SK-N-SH treated with all-trans-retinoic acid at 6 μM for 48 hours (cell line): ENCODE measurements around the gene TPRG1L.

Source experiments
- ATAC-seq: fragments of 200-7000 bp; cut with Tn5 transposase; 3 replicates; pipeline ENCODE4 v1.9.1; 2020; ENCODE audit warnings: mild to moderate bottlenecking, moderate library complexity
- ARNTL ChIP-seq: fragments of 450-650 bp; formaldehyde crosslinking; IDR thresholded peaks from 2 replicates; pipeline ENCODE4 v1.5.0; 2020; ENCODE audit warnings: low read depth, mild to moderate bottlenecking, moderate library complexity, borderline replicate concordance
- CREB5 ChIP-seq: fragments of 250-450 bp; sonication (Bioruptor Pico); IDR thresholded peaks from 2 replicates; pipeline ENCODE4 v1.5.1; 2020; ENCODE audit warnings: low read depth, mild to moderate bottlenecking, moderate library complexity
- CSDC2 ChIP-seq: fragments of 250-450 bp; sonication (Bioruptor Pico); IDR thresholded peaks from 2 replicates; pipeline ENCODE4 v1.5.0; 2020; ENCODE audit warnings: mild to moderate bottlenecking, moderate library complexity
- ESRRG ChIP-seq: fragments of 250-450 bp; sonication (Bioruptor Pico); IDR thresholded peaks from 2 replicates; pipeline ENCODE4 v1.6.1; 2021; ENCODE audit warnings: mild to moderate bottlenecking
- ISL1 ChIP-seq: fragments of 250-450 bp; sonication (Bioruptor Pico); IDR thresholded peaks from 2 replicates; pipeline ENCODE4 v2.1.2; 2022; ENCODE audit warnings: mild to moderate bottlenecking, moderate library complexity
- OSR1 ChIP-seq: fragments of 250-450 bp; sonication (Bioruptor Pico); IDR thresholded peaks from 2 replicates; pipeline ENCODE4 v1.8.0; 2022; ENCODE audit warnings: moderate library complexity, mild to moderate bottlenecking, inconsistent platforms
- POU6F1 ChIP-seq: fragments of 250-450 bp; sonication (Bioruptor Pico); IDR thresholded peaks from 2 replicates; pipeline ENCODE4 v1.8.0; 2021; ENCODE audit warnings: low read depth, mild to moderate bottlenecking, moderate library complexity, borderline replicate concordance
- PPARA ChIP-seq: fragments of 250-450 bp; sonication (Bioruptor Pico); IDR thresholded peaks from 2 replicates; pipeline ENCODE4 v1.5.0; 2020; ENCODE audit warnings: mild to moderate bottlenecking, borderline replicate concordance
- RARB ChIP-seq: fragments of 250-450 bp; sonication (Bioruptor Pico); IDR thresholded peaks from 2 replicates; pipeline ENCODE4 v1.8.0; 2021; ENCODE audit warnings: mild to moderate bottlenecking, moderate library complexity
- TCF4 ChIP-seq: fragments of 250-450 bp; sonication (Bioruptor Pico); IDR thresholded peaks from 2 replicates; pipeline ENCODE4 v1.8.0; 2021; ENCODE audit warnings: mild to moderate bottlenecking, moderate library complexity, borderline replicate concordance
- TOX ChIP-seq: fragments of 250-450 bp; sonication (Bioruptor Pico); IDR thresholded peaks from 2 replicates; pipeline ENCODE4 v1.8.0; 2021; ENCODE audit warnings: mild to moderate bottlenecking, moderate library complexity, borderline replicate concordance
- TSHZ2 ChIP-seq: fragments of 250-450 bp; sonication (Bioruptor Pico); IDR thresholded peaks from 2 replicates; pipeline ENCODE4 v1.5.0; 2020; ENCODE audit warnings: mild to moderate bottlenecking, moderate library complexity
- ZC3H10 ChIP-seq: fragments of 250-450 bp; sonication (Bioruptor Pico); IDR thresholded peaks from 2 replicates; pipeline ENCODE4 v1.5.1; 2021; ENCODE audit warnings: mild to moderate bottlenecking, moderate library complexity
- ZFP30 ChIP-seq: fragments of 450-650 bp; formaldehyde crosslinking; IDR thresholded peaks from 2 replicates; pipeline ENCODE4 v1.5.0; 2022; ENCODE audit warnings: mild to moderate bottlenecking, moderate library complexity
- ZNF565 ChIP-seq: fragments of 450-650 bp; formaldehyde crosslinking; conservative IDR thresholded peaks from 2 replicates; pipeline ENCODE4 v1.5.0; 2020; ENCODE audit warnings: low read depth, mild to moderate bottlenecking, moderate library complexity
- ZNF70 ChIP-seq: fragments of 450-650 bp; formaldehyde crosslinking; IDR thresholded peaks from 2 replicates; pipeline ENCODE4 v1.5.0; 2020; ENCODE audit warnings: mild to moderate bottlenecking, moderate library complexity
- ZNF8 ChIP-seq: fragments of 450-650 bp; formaldehyde crosslinking; IDR thresholded peaks from 2 replicates; pipeline ENCODE4 v1.5.0; 2020; ENCODE audit warnings: mild to moderate bottlenecking, moderate library complexity

TPRG1L gene

GRCh38 chr1:3611170-3612019, 13.4 kb upstream of the TPRG1L start, which contains the start of gene MEGF6:
TSS of gene MEGF6 (minus strand) at chr1:3611508. CDS start at chr1:3611268, 240 bp downstream.
- peak; percentile 75 for ATAC-seq
- no peak for TF ChIP-seq ZNF8 (CRISPR knock-in tag)
- no peak for TF ChIP-seq ZNF70 (CRISPR knock-in tag)
- TF ChIP-seq ZC3H10, result no peak
- TF ChIP-seq ZFP30 (CRISPR knock-in tag), result no peak
- no peak for TF ChIP-seq CSDC2 (CRISPR knock-in tag)
- TF ChIP-seq TSHZ2 (CRISPR knock-in tag), result no peak
- no peak for TF ChIP-seq TOX (CRISPR knock-in tag)
- TF ChIP-seq RARB (CRISPR knock-in tag), result no peak
- TF ChIP-seq POU6F1 (CRISPR knock-in tag), result no peak
- TF ChIP-seq TCF4 (CRISPR knock-in tag), result no peak
- TF ChIP-seq CREB5 (CRISPR knock-in tag), result no peak
- TF ChIP-seq PPARA (CRISPR knock-in tag), result no peak
- TF ChIP-seq, all 23 proteins: peak for 0

- TF ChIP-seq ARNTL (CRISPR knock-in tag) (no peak), CREB5 (CRISPR knock-in tag) (no peak), ZFP30 (CRISPR knock-in tag) (no peak), ESRRG (CRISPR knock-in tag) (no peak), TOX (CRISPR knock-in tag) (no peak), ZNF565 (CRISPR knock-in tag) (no peak), ZC3H10 (no peak), TCF4 (CRISPR knock-in tag) (no peak), TSHZ2 (CRISPR knock-in tag) (no peak), ISL1 (CRISPR knock-in tag) (no peak), CSDC2 (CRISPR knock-in tag) (no peak), OSR1 (CRISPR knock-in tag) (no peak)
- ATAC-seq, result no peak
These were observed 12.7 kb upstream of the TPRG1L start for GRCh38 chr1:3612123-3612522.
